Measurements from ENCODE around the gene VWA3B. TPM values are rescaled to one million over a fixed set of nuclear protein-coding genes. Genes with fewer than 3 reads are reported as not detected.
A peak's percentile ranks its signal among the peaks of the same experiment; 100 is the strongest.

VWA3B gene
- total RNA-seq, 1 donor = not detected

DNA sequence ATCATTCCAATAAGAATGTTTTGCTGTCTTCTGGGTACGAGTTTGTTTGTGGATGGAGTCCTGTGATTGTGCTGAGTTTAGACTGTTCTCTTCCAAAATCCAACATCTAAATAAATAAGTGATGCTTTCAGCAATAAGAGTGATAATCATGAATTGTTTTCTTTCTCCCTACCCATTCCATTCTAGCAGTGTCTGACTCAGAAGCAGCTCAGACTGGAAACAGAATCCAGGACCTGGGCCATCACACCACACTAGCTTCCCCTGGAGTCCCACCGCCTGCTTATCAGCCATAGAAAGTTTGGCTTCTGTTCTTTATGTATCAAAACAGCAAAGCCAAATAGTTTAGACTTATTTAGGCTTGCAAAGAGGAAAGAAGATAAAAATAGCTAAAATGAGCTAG, 182.9 kb downstream of the VWA3B start:
- Histone ChIP-seq H3K9me3 (ENCODE audit: low read depth, low read length) (no peaks in the 10 kb centered on the region), H3K4me1 (ENCODE audit: insufficient read depth, low read length) (no peaks in the 10 kb centered on the region), H3K79me2 (ENCODE audit: insufficient read depth, low read length) (no peaks in the 10 kb centered on the region), H3K27me3 (ENCODE audit: insufficient read depth, low read length) (no peaks in the 10 kb centered on the region), H3K4me3 (ENCODE audit: insufficient read depth, low read length) (no peak overlapping the region), H3K4me2 (ENCODE audit: insufficient read depth, low read length) (no peak overlapping the region), H2AFZ (ENCODE audit: low read length) (no peak overlapping the region), H3K27ac (ENCODE audit: low read depth, low read length) (no peak overlapping the region), H3K36me3 (ENCODE audit: insufficient read depth, low read length) (no peaks in the 10 kb centered on the region), H4K20me1 (ENCODE audit: insufficient read depth, low read length) (no peaks in the 10 kb centered on the region)
- peak; percentile 70 for DNase-seq (ENCODE audit: insufficient read length, low spot score, missing footprints)
- TF ChIP-seq, protein P1, sequence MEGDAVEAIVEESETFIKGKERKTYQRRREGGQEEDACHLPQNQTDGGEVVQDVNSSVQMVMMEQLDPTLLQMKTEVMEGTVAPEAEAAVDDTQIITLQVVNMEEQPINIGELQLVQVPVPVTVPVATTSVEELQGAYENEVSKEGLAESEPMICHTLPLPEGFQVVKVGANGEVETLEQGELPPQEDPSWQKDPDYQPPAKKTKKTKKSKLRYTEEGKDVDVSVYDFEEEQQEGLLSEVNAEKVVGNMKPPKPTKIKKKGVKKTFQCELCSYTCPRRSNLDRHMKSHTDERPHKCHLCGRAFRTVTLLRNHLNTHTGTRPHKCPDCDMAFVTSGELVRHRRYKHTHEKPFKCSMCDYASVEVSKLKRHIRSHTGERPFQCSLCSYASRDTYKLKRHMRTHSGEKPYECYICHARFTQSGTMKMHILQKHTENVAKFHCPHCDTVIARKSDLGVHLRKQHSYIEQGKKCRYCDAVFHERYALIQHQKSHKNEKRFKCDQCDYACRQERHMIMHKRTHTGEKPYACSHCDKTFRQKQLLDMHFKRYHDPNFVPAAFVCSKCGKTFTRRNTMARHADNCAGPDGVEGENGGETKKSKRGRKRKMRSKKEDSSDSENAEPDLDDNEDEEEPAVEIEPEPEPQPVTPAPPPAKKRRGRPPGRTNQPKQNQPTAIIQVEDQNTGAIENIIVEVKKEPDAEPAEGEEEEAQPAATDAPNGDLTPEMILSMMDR (IDR thresholded peaks at IDR 0.05; ENCODE audit: extremely low read depth, low read depth, low read length) = no peak

DNA sequence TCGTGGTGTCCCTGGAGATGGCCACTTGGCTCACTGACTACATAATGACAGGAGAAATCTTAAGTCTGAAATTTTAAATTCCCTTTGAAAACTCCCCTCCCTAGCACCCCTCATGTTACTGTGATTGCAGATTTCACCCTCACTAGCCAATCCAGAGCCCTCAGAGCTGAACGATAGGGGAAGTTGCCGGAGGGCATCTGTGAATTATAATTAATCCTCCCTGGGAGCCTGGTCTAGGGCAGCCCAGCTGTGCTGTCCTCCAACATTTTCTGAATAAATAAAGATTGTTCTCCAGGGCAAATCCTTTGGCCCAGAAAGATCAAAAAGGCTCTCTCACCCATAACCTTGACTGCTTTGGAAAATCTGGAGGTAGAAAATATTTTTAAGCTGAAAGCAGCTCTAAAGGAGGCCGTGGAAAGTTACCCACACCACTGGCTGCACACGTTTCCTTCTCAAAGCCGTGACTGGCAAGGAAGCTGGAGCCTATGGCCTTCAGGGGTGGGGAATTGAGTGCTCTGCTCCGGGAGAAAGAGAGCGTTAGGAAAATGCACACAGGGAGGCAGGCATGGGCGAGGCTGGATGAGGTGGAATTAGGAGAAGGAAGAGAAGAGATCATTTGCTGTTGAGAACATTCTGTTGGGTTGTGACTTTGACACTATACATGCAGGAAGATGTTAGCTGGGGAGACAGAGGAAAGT, 190.3 kb downstream of the VWA3B start:
- no peak overlapping the region for H3K4me2 ChIP-seq (ENCODE audit: insufficient read depth, low read length)
- TF ChIP-seq, protein P1 (IDR thresholded peaks at IDR 0.05; ENCODE audit: extremely low read depth, low read depth, low read length) = no peak
- H3K4me1 ChIP-seq (ENCODE audit: insufficient read depth, low read length) = no peaks in the 10 kb centered on the region
- H3K27me3 ChIP-seq (ENCODE audit: insufficient read depth, low read length) = peaks cover 15% of the 10 kb centered on the region
- H3K79me2 ChIP-seq (ENCODE audit: insufficient read depth, low read length) = no peaks in the 10 kb centered on the region
- H3K9me3 ChIP-seq (ENCODE audit: low read depth, low read length) = no peaks in the 10 kb centered on the region
- H4K20me1 ChIP-seq (ENCODE audit: insufficient read depth, low read length) = no peaks in the 10 kb centered on the region
- H3K36me3 ChIP-seq (ENCODE audit: insufficient read depth, low read length) = no peaks in the 10 kb centered on the region
- H2AFZ ChIP-seq (ENCODE audit: low read length) = no peak overlapping the region
- peak; percentile 15 for DNase-seq (ENCODE audit: insufficient read length, low spot score, missing footprints)
- H3K27ac ChIP-seq (ENCODE audit: low read depth, low read length) = no peak overlapping the region
- no peak overlapping the region for H3K4me3 ChIP-seq (ENCODE audit: insufficient read depth, low read length)

DNA sequence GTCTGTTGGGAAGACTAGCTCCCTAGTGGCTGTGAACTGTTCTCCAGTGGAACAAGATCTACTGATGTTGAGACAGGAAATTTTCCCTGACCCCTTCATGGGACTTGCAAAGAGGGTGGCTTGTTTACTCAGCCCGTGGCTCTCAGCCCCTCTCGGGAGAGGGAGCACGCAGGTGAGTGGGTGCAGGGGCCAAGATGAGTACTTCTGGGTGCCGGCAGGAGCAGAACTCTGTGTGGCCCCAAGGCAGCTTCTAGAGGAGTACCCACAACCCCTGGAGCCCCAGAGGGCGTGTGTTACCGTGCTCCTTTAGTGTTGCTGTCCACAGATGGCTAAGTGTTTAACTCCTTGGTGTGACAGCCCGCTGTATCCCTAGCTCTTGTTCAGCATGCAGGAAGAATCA, 191.1 kb downstream of the VWA3B start:
- H3K4me1 ChIP-seq (ENCODE audit: insufficient read depth, low read length) = no peaks in the 10 kb centered on the region
- no peak overlapping the region for H3K4me2 ChIP-seq (ENCODE audit: insufficient read depth, low read length)
- no peaks in the 10 kb centered on the region for H3K36me3 ChIP-seq (ENCODE audit: insufficient read depth, low read length)
- DNase-seq (ENCODE audit: insufficient read length, low spot score, missing footprints) = no peak
- no peak overlapping the region for H3K27ac ChIP-seq (ENCODE audit: low read depth, low read length)
- H3K27me3 ChIP-seq (ENCODE audit: insufficient read depth, low read length) = peaks cover 15% of the 10 kb centered on the region
- H3K9me3 ChIP-seq (ENCODE audit: low read depth, low read length) = no peaks in the 10 kb centered on the region
- no peaks in the 10 kb centered on the region for H4K20me1 ChIP-seq (ENCODE audit: insufficient read depth, low read length)
- no peaks in the 10 kb centered on the region for H3K79me2 ChIP-seq (ENCODE audit: insufficient read depth, low read length)
- TF ChIP-seq, protein P1 (IDR thresholded peaks at IDR 0.05; ENCODE audit: extremely low read depth, low read depth, low read length) = no peak
- H2AFZ ChIP-seq (ENCODE audit: low read length) = no peak overlapping the region
- no peak overlapping the region for H3K4me3 ChIP-seq (ENCODE audit: insufficient read depth, low read length)

- DNase-seq (ENCODE audit: insufficient read length, low spot score, missing footprints) = peak; percentile 62
- no peak overlapping the region for H3K27ac ChIP-seq (ENCODE audit: low read depth, low read length)
- no peaks in the 10 kb centered on the region for H3K4me1 ChIP-seq (ENCODE audit: insufficient read depth, low read length)
- H3K9me3 ChIP-seq (ENCODE audit: low read depth, low read length) = no peaks in the 10 kb centered on the region
- H4K20me1 ChIP-seq (ENCODE audit: insufficient read depth, low read length) = no peaks in the 10 kb centered on the region
- TF ChIP-seq, protein P1 (IDR thresholded peaks at IDR 0.05; ENCODE audit: extremely low read depth, low read depth, low read length) = no peak
- H3K27me3 ChIP-seq (ENCODE audit: insufficient read depth, low read length) = peaks cover 12% of the 10 kb centered on the region
- H3K79me2 ChIP-seq (ENCODE audit: insufficient read depth, low read length) = no peaks in the 10 kb centered on the region
- H3K36me3 ChIP-seq (ENCODE audit: insufficient read depth, low read length) = no peaks in the 10 kb centered on the region
- H3K4me2 ChIP-seq (ENCODE audit: insufficient read depth, low read length) = no peak overlapping the region
- no peak overlapping the region for H3K4me3 ChIP-seq (ENCODE audit: insufficient read depth, low read length)
- peak overlapping the region; percentile 68 for H2AFZ ChIP-seq (ENCODE audit: low read length)
Measured at GRCh38 chr2:98280376-98281102, 193.6 kb downstream of the VWA3B start.
